Astrocyte of the spinal cord (primary cell): Measurements from ENCODE around the gene PRKAR1B.

Experiments used
- DNase-seq: peaks from one replicate; pipeline ENCODE4 v3.0.0; 2011; ENCODE audit warnings: low read depth, low spot score
- H3K4me3 ChIP-seq: 2 replicates; pipeline ENCODE4 v1.5.1; 2011; ENCODE audit warnings: low read depth, mild to moderate bottlenecking, low read length, moderate library complexity
- in situ Hi-C: cut with HindIII; loops from 2 replicates; pipeline ENCODE4 v1.10.0; 2017; ENCODE audit warnings: low sequenced_read_pairs
- TF ChIP-seq, protein P1 (sequence below): IDR thresholded peaks from 2 replicates; pipeline ENCODE4 v1.5.1; 2012; ENCODE audit warnings: low read depth, mild to moderate bottlenecking, low read length, inconsistent platforms

Gene PRKAR1B

DNA sequence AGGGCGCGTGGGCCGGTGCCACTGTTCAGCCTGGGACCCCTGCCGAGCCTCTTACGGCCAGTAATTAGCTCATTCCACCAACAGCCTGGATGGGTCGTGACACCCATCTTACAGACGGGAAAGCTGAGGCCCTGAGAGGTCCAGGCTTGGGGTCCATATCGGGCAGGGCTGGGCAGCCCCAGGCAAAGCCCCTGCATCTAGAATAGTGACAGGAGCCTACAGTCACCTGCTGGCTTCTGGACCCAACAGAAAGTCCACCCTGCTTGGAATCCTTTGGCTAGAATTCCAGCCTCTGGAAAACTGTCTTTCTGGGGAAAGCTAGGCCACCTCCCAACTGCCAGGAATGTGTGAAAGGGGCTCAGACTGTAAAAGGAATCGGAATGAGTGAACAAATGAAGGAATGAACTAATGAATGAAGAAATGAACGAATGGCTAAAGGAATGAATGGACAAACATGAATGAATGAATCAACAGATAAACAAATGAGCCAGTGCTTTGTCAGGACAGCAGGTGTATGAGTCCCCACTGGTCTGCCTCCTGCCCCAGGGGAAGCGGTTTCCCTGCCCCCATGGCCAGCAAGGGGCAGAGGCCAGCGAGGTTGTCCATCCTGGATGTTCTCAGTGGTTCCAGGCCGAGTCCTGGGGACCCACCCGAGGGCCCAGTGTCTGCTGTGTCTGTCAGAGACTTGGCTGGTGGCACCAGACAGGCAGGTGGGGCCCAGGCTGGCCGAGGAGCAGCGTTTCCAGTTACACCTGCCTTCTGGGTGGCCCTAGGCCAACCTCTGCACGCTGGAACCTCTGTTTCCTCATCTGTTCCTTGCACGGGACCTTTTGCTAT is 183.4 kb downstream of the PRKAR1B start:
- H3K4me3 ChIP-seq: no peak overlapping the region
- in situ Hi-C loops: no loop called here
- TF ChIP-seq, protein P1, sequence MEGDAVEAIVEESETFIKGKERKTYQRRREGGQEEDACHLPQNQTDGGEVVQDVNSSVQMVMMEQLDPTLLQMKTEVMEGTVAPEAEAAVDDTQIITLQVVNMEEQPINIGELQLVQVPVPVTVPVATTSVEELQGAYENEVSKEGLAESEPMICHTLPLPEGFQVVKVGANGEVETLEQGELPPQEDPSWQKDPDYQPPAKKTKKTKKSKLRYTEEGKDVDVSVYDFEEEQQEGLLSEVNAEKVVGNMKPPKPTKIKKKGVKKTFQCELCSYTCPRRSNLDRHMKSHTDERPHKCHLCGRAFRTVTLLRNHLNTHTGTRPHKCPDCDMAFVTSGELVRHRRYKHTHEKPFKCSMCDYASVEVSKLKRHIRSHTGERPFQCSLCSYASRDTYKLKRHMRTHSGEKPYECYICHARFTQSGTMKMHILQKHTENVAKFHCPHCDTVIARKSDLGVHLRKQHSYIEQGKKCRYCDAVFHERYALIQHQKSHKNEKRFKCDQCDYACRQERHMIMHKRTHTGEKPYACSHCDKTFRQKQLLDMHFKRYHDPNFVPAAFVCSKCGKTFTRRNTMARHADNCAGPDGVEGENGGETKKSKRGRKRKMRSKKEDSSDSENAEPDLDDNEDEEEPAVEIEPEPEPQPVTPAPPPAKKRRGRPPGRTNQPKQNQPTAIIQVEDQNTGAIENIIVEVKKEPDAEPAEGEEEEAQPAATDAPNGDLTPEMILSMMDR: no peak

DNA sequence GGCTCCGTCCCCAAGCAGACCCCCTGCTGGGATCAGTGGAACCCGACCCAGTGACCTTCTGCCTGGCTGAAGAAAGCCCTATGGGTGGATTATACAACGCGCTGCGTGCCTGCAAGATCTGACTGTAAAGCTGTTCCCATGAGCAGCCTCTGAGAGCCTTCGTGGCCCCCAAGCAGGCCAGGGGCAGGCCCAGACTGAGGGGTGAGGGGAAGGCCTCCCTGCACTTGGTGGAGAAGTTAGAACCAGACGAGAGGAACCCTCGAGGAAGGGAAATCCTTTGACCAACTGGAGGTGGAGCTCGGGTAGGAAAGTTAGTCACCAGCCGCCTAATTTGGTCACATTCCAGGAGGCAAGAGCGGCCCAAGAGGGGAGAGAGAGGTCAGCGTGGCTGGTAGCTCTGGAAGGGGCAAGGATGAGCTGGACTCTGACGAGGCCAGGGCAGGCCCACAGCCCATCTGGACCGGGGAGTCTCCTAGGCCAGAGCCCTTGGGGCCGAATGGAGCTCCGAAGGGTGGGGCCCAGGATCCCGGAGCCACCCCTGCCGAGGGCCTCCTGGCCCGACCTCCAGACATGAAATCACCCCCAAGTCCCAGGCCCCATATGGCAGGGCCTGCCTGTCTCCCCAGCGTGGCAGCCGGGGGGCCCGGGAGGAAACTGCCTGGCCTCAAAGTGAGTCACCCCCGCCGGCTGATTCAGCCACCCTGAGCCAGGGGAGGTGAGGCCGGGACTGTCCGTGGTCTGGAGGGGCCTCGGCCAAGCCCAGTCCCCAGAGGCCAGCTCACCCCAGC is 184.2 kb downstream of the PRKAR1B start:
- in situ Hi-C loops: no loop called here
- DNase-seq: peak; percentile 89
- TF ChIP-seq, protein P1: no peak
- H3K4me3 ChIP-seq: no peak overlapping the region

More for the DNA sequence above, 183.4 kb downstream of the PRKAR1B start:
- no peak for DNase-seq

DNA sequence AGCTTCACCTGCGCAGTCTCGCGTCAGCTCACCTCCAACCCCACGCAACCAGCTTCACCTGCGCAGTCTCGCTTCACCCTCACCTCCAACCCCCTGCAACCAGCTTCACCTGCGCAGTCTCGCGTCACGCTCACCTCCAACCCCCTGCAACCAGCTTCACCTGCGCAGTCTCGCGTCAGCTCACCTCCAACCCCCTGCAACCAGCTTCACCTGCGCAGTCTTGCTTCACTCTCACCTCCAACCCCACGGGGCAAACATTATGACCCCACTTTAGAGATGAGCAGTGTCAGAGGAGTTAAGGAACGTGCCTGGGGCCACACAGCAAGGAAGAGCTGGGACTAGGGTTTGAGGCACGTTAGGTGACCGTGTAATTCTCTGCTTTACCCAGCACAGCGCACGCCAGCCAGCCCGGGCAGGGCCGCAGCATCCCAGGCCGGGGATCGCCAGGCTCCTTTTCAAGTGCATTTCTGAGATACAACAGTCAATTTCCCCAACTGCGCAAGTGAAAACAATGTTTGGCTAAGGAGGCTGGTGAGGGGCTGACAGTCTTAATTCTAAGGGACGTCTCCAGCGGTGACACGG is 184.9 kb downstream of the PRKAR1B start:
- no peak overlapping the region for H3K4me3 ChIP-seq
- TF ChIP-seq, protein P1: no peak
- DNase-seq: no peak
- in situ Hi-C loops: no loop called here

DNA sequence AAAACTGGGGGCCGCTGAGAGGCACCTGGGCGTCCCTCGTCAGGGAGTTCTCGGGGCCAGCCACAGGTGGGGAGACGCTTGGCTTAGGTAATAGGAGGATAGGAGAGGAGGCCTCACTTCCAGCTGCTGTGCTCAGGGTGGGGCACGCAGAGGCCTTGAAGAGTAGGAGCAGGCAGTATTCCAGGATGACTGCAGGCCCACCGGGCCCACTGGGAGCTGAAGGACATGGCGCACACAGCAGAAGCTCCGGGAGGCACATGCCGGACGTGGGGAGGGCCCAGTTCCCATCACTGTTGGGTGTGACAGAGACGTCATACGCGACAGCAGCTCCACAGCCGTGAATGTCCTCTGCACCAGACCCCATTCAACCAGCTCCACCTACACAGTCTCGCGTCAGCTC is 185.4 kb downstream of the PRKAR1B start:
- TF ChIP-seq, protein P1: no peak
- in situ Hi-C loops: no loop called here
- DNase-seq: no peak
- H3K4me3 ChIP-seq: no peak overlapping the region

DNA sequence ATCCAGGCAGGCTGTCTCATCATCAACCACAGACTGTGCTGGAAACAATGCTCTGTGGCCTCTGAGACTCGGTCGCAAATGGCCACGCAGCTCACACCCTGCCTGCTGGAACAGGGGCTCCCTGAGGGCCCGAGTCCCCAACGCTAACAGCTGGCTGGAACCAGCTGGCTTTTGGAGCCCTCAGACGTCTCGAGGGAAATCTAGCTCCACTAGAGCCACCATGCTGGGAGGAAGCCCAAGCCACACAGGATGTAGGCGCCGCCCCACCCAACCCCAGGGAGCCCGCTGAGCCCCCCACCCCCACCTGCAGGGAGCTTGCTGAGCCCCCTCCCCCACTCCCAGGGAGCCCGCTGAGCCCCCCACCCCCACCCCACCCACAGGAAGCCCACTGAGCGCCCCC is 186.1 kb downstream of the PRKAR1B start:
- in situ Hi-C loops: no loop called here
- no peak overlapping the region for H3K4me3 ChIP-seq
- TF ChIP-seq, protein P1: no peak
- no peak for DNase-seq

DNA sequence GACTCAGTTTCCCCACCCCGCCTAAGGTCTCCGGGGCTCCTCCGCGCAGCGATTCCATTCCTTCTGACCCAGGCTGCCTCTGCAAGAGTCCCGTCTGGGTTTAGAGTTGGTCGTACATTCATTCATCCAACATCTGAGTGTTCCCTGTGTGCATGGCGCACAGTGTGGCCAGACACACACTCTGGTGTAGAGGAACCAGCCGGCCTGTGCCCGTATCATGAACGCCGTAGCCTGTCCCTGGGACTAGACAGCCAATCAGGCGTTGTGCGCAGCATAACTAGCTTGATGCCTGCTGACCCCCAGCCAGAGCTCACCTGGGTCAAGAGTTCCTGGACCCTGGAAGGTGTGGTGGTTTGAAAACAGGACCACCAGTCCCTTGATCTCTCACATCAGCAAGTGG is 186.5 kb downstream of the PRKAR1B start:
- H3K4me3 ChIP-seq: no peak overlapping the region
- DNase-seq: no peak
- TF ChIP-seq, protein P1: no peak
- in situ Hi-C loops: no loop called here
